Colonic mucosa (tissue), 4 donors: Measurements from ENCODE around the gene RAPGEF5. TPM values are rescaled to one million over a fixed set of nuclear protein-coding genes. Genes with fewer than 3 reads are reported as not detected.

Source experiments
- DNase-seq: peaks from one replicate; pipeline ENCODE4 v3.0.0-alpha.2; 2020
- H3K27ac ChIP-seq: fragments of 200-600 bp; one replicate; pipeline ENCODE4 v1.8.0; 2021
- H3K27me3 ChIP-seq: fragments of 200-600 bp; one replicate; pipeline ENCODE4 v1.8.0; 2021
- H3K36me3 ChIP-seq: fragments of 200-600 bp; one replicate; pipeline ENCODE4 v1.8.0; 2021
- H3K4me1 ChIP-seq: fragments of 200-600 bp; one replicate; pipeline ENCODE4 v1.8.0; 2021; ENCODE audit warnings: mild to moderate bottlenecking
- H3K4me3 ChIP-seq: fragments of 200-600 bp; one replicate; pipeline ENCODE4 v1.8.0; 2021
- H3K9ac ChIP-seq, 2 donors: one replicate each; pipeline ENCODE4 v1.7.0; 2013; ENCODE audit warnings: control low read depth in 2 of 2, low read depth in 2 of 2, low read length in 2 of 2
- H3K9me3 ChIP-seq: fragments of 200-600 bp; one replicate; pipeline ENCODE4 v1.8.0; 2021
- intact Hi-C: fragments of 100-400 bp; cut with DNase I; formaldehyde crosslinking; loops from one replicate; pipeline ENCODE4 v1.14.1; 2022
- total RNA-seq, 2 donors: library from RNA; stranded (reverse); fragmentation: NEBNext Ultra II Directional in 1 of 2; extraction: Animal tissue kit (Norgen Biotek cat#: 25700) in 1 of 2; gene quantifications; one replicate each; pipeline ENCODE4 v1.2.1, GENCODE V29; 2021
- TF ChIP-seq, protein P1 (sequence below): fragments of 200-600 bp; IDR thresholded peaks from one replicate; pipeline ENCODE4 v1.8.0; 2022; ENCODE audit warnings: antibody characterized with exemption, mild to moderate bottlenecking
- donor health status: healthy.
- donor health status: DM: no; HTN: no; CAD: no.
- donor health status: DM: no; HTN: no; CAD: no.

RAPGEF5 gene
- total RNA-seq, 2 donors from 2014 or later = 39.9 to 42.2 TPM

DNA sequence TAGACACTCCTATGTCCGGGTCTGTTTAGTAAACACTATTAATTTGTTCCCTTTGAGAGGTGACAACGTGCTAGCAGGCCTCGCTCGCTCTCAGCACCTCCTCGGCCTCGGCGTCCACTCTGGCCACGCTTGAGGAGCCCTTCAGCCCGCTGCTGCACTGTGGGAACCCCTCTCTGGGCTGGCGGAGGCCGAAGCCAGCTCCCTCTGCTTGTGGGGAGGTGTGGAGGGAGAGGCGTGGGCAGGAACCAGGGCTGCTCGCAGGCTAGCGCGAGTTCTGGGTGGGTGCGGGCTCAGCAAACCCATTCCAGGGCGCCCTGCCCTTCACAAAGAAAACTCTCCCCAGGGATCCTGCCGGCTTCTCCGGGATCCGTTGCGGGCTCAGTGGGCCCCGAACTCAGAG, 266.8 kb downstream of the RAPGEF5 start:
- Histone ChIP-seq H3K27ac (no peak overlapping the region), H3K4me3 (no peak overlapping the region), H3K4me1 (no peaks in the 10 kb centered on the region), H3K27me3 (no peaks in the 10 kb centered on the region), H3K9ac (no peak overlapping the region), H3K36me3 (no peaks in the 10 kb centered on the region), H3K9me3 (no peaks in the 10 kb centered on the region)
- TF ChIP-seq, protein P1, sequence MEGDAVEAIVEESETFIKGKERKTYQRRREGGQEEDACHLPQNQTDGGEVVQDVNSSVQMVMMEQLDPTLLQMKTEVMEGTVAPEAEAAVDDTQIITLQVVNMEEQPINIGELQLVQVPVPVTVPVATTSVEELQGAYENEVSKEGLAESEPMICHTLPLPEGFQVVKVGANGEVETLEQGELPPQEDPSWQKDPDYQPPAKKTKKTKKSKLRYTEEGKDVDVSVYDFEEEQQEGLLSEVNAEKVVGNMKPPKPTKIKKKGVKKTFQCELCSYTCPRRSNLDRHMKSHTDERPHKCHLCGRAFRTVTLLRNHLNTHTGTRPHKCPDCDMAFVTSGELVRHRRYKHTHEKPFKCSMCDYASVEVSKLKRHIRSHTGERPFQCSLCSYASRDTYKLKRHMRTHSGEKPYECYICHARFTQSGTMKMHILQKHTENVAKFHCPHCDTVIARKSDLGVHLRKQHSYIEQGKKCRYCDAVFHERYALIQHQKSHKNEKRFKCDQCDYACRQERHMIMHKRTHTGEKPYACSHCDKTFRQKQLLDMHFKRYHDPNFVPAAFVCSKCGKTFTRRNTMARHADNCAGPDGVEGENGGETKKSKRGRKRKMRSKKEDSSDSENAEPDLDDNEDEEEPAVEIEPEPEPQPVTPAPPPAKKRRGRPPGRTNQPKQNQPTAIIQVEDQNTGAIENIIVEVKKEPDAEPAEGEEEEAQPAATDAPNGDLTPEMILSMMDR = no peak
- intact Hi-C loops = no loop called here
- DNase-seq = no peak

DNA sequence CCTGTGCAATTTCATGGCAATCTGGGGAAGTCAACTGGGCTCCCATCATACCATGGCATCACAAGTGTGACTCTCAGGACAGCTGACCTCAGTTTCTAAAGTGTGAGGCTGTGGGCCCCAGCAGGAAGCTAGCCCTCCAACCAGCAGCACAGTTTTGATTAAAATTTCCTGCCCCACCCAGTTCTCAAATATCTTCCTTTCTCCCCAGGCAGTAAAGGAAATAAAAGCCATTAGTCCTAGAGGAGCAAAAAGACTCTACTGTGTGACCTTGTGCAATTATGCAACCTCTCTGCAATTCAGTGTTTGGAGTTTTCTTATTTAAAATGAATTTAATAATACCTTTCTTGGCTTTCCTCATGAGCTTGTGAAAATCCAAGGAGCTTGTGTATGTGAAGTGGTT, 268.1 kb downstream of the RAPGEF5 start:
- H3K27me3 ChIP-seq = no peaks in the 10 kb centered on the region
- H3K9me3 ChIP-seq = no peaks in the 10 kb centered on the region
- no peak overlapping the region for H3K9ac ChIP-seq
- H3K4me3 ChIP-seq = no peak overlapping the region
- intact Hi-C loops = no loop called here
- no peak overlapping the region for H3K27ac ChIP-seq
- no peaks in the 10 kb centered on the region for H3K4me1 ChIP-seq
- TF ChIP-seq, protein P1 = no peak
- DNase-seq = no peak
- no peaks in the 10 kb centered on the region for H3K36me3 ChIP-seq

DNA sequence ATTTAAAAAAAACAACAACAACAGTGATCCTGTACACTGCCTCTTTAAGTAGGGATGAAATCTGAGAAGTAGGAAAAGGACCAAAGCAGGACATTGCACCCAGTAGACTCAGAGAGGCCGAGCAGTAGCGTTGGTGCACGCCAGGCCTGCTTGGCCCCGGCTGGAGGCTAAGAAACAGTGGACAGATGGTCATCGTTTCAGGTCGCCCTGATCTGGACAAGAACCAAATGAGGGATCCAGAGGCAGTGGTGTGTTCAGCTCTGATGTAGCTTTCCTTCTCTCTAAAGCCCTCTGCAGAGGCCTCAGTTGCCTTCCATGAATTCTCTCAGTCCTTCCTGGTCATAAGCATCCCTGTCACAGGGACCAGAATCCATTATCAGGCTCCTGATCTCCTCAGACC, 269.1 kb downstream of the RAPGEF5 start:
- no peaks in the 10 kb centered on the region for H3K4me1 ChIP-seq
- no peaks in the 10 kb centered on the region for H3K27me3 ChIP-seq
- DNase-seq = no peak
- H3K4me3 ChIP-seq = no peak overlapping the region
- H3K36me3 ChIP-seq = no peaks in the 10 kb centered on the region
- H3K9ac ChIP-seq = no peak overlapping the region
- H3K9me3 ChIP-seq = no peaks in the 10 kb centered on the region
- no peak overlapping the region for H3K27ac ChIP-seq
- TF ChIP-seq, protein P1 = no peak
- intact Hi-C loops = no loop called here

DNA sequence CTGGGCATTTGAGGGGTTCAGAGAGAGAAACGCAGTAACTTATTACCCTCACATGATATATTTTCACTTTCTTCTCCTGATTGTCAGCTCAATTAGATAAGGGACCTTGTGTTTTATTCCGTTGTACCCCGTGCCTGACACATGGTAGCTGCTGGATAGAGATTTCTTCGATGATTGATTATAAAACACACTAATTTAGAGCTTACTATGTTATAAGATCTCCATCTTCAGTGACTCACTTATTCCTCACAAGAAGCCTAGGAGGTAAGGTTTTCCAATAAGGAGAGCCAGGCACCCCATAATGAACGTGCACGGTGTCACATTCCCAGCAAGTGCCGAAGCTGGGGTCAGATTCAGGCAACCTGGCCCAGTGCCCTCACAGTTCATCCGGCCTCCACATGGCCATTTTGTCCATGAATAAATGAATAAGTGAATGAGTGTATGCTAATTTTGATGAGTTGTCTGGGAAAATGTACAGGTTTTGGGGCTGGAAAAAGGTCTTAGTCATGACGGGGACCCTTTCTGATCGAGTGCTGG, 273.2 kb downstream of the RAPGEF5 start:
- intact Hi-C loops = no loop called here
- peak overlapping the region; percentile 73 for H3K27ac ChIP-seq
- DNase-seq = no peak

DNA sequence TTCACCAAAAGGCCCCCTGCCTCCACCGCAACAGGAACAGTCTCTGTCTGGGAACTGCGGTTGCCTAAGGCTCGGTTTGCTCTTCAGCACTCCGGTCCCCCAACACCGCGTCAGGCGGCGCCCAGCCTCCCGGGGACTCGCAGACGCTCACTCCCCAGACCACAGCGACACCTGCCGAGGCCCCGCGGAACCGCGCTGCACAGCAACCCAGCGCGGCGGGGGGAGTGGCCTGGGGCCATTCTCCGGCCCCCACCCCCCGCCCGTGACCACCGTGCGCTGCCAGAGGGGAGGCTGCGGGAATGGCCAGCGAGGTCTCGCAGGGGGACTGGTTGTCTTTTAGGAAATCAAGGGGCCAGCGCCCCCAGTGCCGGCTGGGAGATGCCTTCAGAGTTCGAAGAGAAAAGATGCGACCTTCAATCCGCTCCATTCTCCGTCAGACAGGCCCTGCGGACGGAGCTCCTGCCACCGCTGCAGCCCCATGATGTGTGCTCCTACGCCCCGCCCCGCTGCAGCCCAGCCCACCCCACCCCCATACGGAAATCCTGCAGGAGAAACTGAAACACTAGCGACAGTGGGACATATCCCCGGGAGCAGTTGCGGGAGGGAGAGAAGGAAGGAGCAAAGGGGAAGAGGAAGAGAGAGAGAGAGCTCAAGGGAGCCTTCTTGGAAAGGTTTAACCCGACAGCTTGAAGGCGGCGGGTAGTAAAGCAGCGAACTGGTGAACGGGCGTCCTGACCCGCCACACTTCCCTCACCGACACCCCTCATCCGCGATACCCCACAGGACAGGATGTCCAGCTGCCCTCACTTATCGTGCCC, 273.9 kb downstream of the RAPGEF5 start:
- Histone ChIP-seq H3K36me3 (no peaks in the 10 kb centered on the region), H3K9ac (peak overlapping the region; percentile 68 to 70), H3K27me3 (no peaks in the 10 kb centered on the region), H3K4me3 (peak overlapping the region; percentile 48), H3K9me3 (no peaks in the 10 kb centered on the region), H3K27ac (peak overlapping the region; percentile 73), H3K4me1 (no peaks in the 10 kb centered on the region)
- DNase-seq = peak; percentile 95
- intact Hi-C loops = no loop called here
- TF ChIP-seq, protein P1 = peak; percentile 96

More for the DNA sequence above, 273.2 kb downstream of the RAPGEF5 start:
- H3K36me3 ChIP-seq = no peaks in the 10 kb centered on the region
- no peaks in the 10 kb centered on the region for H3K9me3 ChIP-seq
- H3K27me3 ChIP-seq = no peaks in the 10 kb centered on the region
- peak overlapping the region; percentile 48 for H3K4me3 ChIP-seq
- TF ChIP-seq, protein P1 = no peak
- H3K9ac ChIP-seq = peak overlapping the region; percentile 45 to 70
- no peaks in the 10 kb centered on the region for H3K4me1 ChIP-seq
